ENCODE data around the gene MAD1L1. TPM values are rescaled to one million over a fixed set of nuclear protein-coding genes. Genes with fewer than 3 reads are reported as not detected.
"Not testable (repeated sequence)": the region's sequence is repeated elsewhere in the genome, so short reads cannot be mapped to it uniquely, and the experiment has no call there.

The MAD1L1 gene
- total RNA-seq, 1 donor from 2014 or later: 112 TPM

GRCh38 chr7:1882451-1882850 is 350.3 kb downstream of the MAD1L1 start:
- intact Hi-C loops (cut with micrococcal nuclease): loop anchor here (5.0 kb wide), 1 partner anchor 40 kb away; no protein-coding TSS in a partner anchor

- intact Hi-C loops (cut with micrococcal nuclease): loop anchor here (5.0 kb wide), 1 partner anchor 40 kb away; no protein-coding TSS in a partner anchor
These were observed 350.8 kb downstream of the MAD1L1 start for GRCh38 chr7:1881946-1882345.

- intact Hi-C loops (cut with micrococcal nuclease): not testable (repeated sequence)
These were observed 356.1 kb downstream of the MAD1L1 start for GRCh38 chr7:1876641-1877040.

- intact Hi-C loops (cut with micrococcal nuclease): not testable (repeated sequence)
These were observed 357.1 kb downstream of the MAD1L1 start for GRCh38 chr7:1875392-1876199.

GRCh38 chr7:1874590-1875391 is 358.0 kb downstream of the MAD1L1 start:
- intact Hi-C loops (cut with micrococcal nuclease): not testable (repeated sequence)

- intact Hi-C loops (cut with micrococcal nuclease): no loop called here
These were observed 358.7 kb downstream of the MAD1L1 start for GRCh38 chr7:1873857-1874589.

GRCh38 chr7:1873421-1873820 is 359.3 kb downstream of the MAD1L1 start:
- intact Hi-C loops (cut with micrococcal nuclease): no loop called here

GRCh38 chr7:1873070-1873405 is 359.7 kb downstream of the MAD1L1 start:
- intact Hi-C loops (cut with micrococcal nuclease): no loop called here

GRCh38 chr7:1872191-1873069 is 360.3 kb downstream of the MAD1L1 start:
- intact Hi-C loops (cut with micrococcal nuclease): no loop called here

GRCh38 chr7:1869452-1870130 is 363.2 kb downstream of the MAD1L1 start:
- intact Hi-C loops (cut with micrococcal nuclease): no loop called here

- intact Hi-C loops (cut with micrococcal nuclease): no loop called here
These were observed 364.1 kb downstream of the MAD1L1 start for GRCh38 chr7:1868516-1869165.

GRCh38 chr7:1867370-1868260 is 365.1 kb downstream of the MAD1L1 start:
- intact Hi-C loops (cut with micrococcal nuclease): no loop called here

- intact Hi-C loops (cut with micrococcal nuclease): no loop called here
These were observed 366.1 kb downstream of the MAD1L1 start for GRCh38 chr7:1866601-1867000.

GRCh38 chr7:1865571-1866255 is 367.0 kb downstream of the MAD1L1 start:
- intact Hi-C loops (cut with micrococcal nuclease): no loop called here

- intact Hi-C loops (cut with micrococcal nuclease): no loop called here
These were observed 367.7 kb downstream of the MAD1L1 start for GRCh38 chr7:1865000-1865555.

- intact Hi-C loops (cut with micrococcal nuclease): no loop called here
These were observed 368.4 kb downstream of the MAD1L1 start for GRCh38 chr7:1864161-1864940.

Measured in T-helper 1 cell treated with Interleukin-12 subunit alpha and Interleukin-12 subunit beta and Interleukin-4 antibody, amounts not matched to agents 30 ng/mL and 1 ng/mL, for 36 hours (primary cell).